GM18526 (cell line): ENCODE data around the gene MED17.

Experiments used
- POLR2A ChIP-seq: IDR thresholded peaks from 3 replicates; pipeline ENCODE4 v1.6.1; 2011; ENCODE audit not compliant: insufficient read length; ENCODE audit errors: extremely low read depth

MED17 gene

DNA sequence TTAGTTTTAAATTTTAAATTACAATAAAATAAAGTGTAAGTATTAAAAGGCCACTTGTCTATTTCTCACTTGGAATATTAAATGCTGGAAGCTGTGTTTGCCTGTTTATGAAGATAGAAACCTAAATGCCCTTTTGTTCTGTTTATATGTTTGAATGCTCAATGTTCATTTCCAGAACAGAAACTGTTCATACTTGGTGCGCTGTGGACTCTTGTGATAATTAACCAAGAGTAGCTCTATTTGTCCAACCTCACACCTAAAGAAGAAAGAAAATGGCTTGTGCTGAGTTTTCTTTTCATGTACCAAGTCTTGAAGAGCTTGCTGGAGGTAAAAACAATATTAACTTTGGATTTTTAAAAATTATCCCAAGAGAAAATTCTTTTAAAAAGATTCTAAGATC, 37.0 kb upstream of the MED17 start:
- TF ChIP-seq POLR2A, result no peak

DNA sequence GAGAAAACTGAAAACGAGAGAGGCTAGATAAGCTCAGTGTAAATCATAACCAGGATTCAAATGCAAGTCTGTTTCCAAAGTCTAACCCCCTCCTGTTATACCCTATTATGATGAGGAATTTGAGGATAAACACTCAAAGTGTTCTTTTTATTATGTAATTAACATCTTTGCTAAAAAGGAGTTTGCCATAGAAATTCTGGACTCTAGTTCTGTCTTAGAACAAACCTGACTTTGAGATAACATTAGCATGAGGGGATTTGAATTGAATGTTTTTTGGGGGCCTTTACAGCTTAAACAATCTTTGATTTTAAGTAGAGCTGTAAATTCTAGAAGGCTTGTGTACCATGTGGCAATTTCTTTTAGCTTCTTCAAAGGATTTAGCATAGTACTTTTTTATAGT, 33.1 kb upstream of the MED17 start:
- no peak for TF ChIP-seq POLR2A

DNA sequence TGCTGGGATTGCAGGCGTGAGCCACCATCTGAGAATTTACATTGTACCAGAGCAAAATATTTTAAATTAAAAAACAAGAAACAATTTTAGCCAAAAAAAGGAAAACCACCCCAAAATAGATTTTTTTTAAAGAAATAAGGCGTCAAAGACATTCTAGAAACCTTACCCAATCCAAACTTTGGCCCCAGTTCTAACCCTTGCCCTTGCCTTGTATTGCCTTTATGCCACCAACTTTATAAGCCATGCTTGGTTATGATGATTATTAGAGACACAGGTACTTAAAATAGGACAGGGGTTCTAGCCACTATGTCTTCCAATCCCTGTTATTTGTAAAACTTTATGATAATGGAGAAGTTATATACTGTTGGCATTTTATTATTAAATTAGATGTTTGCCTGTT, 30.8 kb upstream of the MED17 start:
- TF ChIP-seq POLR2A, result no peak

DNA sequence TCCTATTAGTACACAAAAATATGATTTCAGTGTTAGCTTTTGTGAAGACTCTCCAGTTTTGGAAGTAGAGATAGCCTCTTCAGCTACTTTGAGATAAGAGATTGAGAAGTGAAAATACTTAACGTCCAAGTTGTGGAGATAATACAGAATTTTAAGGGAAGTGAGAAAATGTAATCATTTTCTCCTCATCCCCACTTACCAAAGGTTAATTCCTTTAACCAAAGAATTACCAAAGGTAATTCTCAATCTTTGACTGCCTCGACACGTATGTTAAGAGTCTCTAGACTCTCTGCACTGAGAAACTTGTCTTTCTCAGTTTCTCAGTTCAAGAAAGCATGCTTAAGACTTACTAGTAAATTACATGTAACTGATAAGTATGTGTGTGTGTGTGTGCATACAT, 27.3 kb upstream of the MED17 start:
- no peak for TF ChIP-seq POLR2A

DNA sequence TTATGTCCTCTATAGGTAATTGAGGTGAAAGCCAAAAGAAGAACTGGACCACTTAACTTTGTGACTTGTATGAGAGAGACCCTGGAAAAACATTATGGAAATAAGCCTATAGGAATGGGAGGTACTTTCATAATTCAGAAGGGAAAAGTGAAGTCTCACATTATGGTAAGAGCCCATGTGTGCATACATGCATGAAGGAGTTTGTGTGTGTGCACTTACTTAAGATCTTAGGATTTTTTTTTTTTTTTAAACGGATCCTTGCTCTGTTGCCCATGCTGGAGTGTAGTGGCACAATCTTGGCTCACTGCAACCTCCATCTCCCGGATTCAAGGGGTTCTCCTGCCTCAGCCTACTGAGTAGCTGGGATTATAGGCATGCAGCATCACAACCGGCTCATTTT, 26.8 kb upstream of the MED17 start:
- no peak for TF ChIP-seq POLR2A

DNA sequence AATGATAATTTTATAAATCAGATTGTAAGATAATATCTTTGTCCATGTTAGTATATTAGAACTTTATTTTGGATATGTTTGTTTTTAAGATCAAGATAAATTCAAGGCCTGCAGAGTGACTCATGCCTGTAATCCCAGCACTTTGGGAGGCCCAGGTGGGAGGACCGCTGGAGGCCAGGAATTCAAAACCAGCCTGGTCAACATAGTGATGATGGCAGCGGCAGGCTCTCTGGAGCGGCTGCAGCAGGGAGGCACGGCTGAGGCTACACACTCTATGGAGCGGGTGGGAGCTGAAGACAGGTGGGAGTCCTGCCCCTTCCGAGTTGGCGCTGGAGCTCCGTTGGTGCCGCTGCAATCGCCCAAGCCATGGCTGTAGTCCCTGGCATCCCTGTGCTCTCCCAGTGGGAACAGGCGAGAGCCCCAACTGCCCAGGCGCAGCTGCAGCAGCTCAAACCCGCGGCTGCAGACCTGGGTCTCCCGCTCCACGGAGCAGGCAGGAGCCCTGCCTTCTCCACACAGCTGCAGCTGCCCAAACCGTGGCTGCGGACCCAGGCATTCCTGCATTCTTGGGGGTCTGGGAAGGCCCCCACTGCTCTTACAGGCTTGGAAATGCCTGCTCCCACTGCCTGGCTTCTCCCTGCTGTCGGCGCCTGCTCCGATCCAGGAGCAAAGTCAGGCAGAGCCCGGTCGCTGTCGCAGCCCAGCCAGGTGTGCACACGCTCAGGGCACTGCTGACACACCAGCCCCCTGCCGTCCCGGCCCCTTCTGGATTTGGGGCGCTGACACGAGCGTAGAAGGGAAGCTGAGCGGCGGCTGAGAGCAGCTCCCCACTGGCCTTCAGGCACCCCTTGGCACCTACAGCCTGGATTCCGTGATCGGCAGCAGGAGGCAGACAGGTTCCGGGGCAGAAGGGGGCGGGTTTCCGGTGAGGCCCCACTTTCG, 25.9 kb upstream of the MED17 start:
- TF ChIP-seq POLR2A, result no peak

GRCh38 chr11:93761910-93762309, 22.2 kb upstream of the MED17 start:
- TF ChIP-seq POLR2A, result no peak

- TF ChIP-seq POLR2A, result no peak
These were observed 18.5 kb upstream of the MED17 start for GRCh38 chr11:93765551-93765950.

- TF ChIP-seq POLR2A, result no peak
These were observed 17.6 kb upstream of the MED17 start for GRCh38 chr11:93766504-93766903.

DNA sequence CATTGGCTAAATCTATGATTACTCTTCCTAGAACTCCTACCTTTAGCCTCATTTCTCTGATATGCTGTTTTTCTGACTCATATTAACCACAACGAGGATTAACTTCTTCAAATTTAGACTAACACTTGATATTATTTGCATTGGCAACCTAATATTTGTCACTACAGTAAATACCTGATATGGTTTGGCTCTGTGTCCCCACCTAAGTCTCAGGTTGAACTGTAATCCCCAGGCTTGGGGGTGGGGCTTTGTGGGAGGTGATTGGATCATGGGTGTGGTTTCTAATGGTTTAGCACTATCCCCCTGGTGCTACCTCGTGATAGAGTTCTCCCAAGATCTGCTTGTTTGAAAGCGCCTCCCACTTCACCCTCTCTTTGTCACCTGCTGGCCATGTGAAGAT, 17.1 kb upstream of the MED17 start:
- no peak for TF ChIP-seq POLR2A

- TF ChIP-seq POLR2A, result no peak
These were observed 13.9 kb upstream of the MED17 start for GRCh38 chr11:93770160-93770559.

DNA sequence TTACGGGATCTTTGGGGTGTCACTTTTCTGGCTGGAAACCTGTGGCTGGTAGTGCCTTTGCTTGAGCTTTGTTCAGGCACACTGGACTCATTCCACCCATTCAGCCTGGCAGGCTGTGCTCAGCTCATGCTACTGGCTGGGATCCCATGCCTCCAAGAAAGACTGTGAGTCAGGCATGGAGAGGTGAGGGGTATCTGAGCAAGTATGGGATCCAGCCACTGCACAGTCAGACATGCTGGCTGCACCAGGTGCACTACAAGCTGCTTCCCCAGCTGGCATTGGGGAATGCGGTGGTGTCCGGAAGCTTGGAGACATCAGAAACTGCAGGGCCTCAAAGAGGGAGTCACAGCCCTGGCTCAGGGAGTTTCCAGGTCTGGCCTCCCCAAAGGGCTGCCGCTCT, 12.0 kb upstream of the MED17 start:
- TF ChIP-seq POLR2A, result no peak

- TF ChIP-seq POLR2A, result no peak
These were observed 11.0 kb upstream of the MED17 start for GRCh38 chr11:93773045-93773477.

DNA sequence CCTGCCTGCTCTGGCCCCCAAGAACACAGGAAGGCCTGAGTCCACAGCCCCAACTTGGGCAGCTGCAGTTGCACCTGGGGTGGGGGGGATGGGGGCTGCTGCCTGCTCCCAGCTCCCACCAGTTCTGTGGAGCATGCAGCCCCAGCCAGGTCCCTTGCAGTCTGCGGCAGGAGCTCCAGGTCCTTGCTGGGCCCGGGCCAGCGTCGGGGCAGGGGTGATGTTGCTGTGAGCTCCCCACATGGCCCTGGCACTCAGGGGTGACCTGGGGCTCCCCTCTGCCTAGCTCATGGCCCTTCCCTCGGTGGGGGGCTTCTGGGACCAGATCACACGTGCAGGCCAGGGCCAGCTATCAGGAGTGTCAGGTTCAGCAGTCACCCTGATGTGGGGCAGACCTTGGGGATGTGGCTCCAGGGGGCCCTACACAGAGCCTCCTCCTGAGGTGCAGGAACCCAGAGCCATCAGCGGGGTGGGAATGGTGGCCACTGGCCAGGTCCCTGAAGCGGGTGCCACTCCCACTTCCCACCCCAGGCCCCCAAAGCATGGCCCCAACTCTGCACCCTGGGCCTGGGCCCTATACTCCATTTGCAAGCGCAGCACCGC, 10.4 kb upstream of the MED17 start:
- no peak for TF ChIP-seq POLR2A

GRCh38 chr11:93775289-93775688, 8.8 kb upstream of the MED17 start:
- TF ChIP-seq POLR2A, result no peak

DNA sequence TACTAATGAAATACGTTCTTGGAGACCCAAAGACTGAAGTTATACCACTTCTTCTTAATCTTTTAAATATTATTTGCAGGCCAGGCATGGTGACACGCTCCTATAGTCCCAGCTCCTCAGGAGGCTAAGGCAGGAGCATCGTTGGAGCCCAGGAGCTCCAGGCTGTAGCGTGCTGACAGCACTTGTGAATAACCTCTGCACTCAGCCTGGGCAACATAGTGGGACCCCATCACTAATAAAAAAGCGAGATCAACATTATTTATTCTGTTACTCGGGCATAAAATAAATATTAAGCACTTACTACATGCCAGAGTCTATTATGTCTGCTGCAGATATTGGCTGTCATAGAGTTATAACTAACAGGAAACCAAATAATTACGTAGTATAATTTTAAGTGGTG, 720 bp upstream of the MED17 start:
- TF ChIP-seq POLR2A, result no peak

DNA sequence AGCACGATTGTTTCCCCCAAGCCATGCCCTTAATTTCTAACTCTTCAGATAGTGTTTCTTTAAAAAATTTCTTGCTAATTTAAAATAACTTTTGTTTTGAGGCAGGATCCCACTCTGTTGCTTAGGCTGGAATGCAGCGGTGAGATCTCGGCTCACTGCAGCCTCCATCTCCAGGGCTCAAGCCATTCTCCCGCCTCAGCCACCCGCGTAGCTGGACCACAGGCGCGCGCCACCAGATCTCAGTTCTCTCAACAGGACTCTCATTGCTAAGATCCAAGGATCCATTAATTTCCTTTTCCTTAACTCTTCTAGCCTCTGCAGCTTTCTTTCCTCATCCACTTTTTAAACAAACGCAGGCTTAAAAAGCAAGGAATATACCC, 327 bp upstream of the MED17 start:
- TF ChIP-seq POLR2A, result no peak

DNA sequence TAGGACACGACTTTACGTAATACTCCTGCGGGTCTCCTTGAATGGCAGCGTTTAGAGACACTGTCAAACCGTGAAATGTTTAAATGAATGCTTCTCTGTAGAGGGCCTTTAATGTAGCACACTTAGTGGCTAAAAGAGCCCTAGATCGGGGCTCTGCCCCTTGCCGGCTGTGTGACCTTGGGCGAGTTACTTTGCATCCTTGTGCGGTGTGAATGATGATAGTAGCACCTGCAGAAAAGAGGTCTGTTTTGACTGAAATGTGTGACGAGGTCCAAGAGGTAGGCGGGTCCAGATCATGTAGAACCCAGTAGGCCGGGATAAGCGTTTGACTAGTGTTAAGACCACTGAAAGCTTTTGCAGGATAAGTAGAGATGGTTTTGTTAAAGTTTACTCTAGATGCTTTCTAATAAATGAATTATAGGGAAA, 866 bp downstream of the MED17 start:
- TF ChIP-seq POLR2A, result no peak
